ENCODE data around the gene CCDC183. TPM values are rescaled to one million over a fixed set of nuclear protein-coding genes. Genes with fewer than 3 reads are reported as not detected.
"Not testable (repeated sequence)": the region's sequence is repeated elsewhere in the genome, so short reads cannot be mapped to it uniquely, and the experiment has no call there.

Gene CCDC183
- total RNA-seq, 2 donors from 2014 or later = 3.3 to 14.5 TPM

- no peak overlapping the region for H3K4me3 ChIP-seq
- intact Hi-C loops (cut with DNase I) = no loop called here
These were observed 42.6 kb upstream of the CCDC183 start for GRCh38 chr9:136753371-136754058.

GRCh38 chr9:136754059-136754572, 42.0 kb upstream of the CCDC183 start:
- WGBS, 2 donors = 74 to 100% methylated on average over 1 to 14 of the region's 17 CpGs
- no peak for TF ChIP-seq CTCF (IDR thresholded peaks at IDR 0.05)
- TF ChIP-seq POLR2A (IDR thresholded peaks at IDR 0.05) = no peak
- no peaks in the 10 kb centered on the region for H3K27me3 ChIP-seq
- intact Hi-C loops (cut with DNase I) = no loop called here
- H3K36me3 ChIP-seq (replicated peaks in 1 of 2; ENCODE audit: insufficient read depth in 1 of 2, low read depth in 2 of 2) = no peaks in the 10 kb centered on the region
- H3K9me3 ChIP-seq = peaks cover 0 to 6% (median 0%) of the 10 kb centered on the region in 3 donors
- H3K4me3 ChIP-seq = no peak overlapping the region
- ATAC-seq (no peak), DNase-seq (no peak)
- H3K4me1 ChIP-seq = peaks cover 3% of the 10 kb centered on the region
- no peak overlapping the region for H3K27ac ChIP-seq

More at GRCh38 chr9:136753371-136754058, 42.6 kb upstream of the CCDC183 start:
- DNase-seq (no peak), ATAC-seq (no peak)
- Histone ChIP-seq H3K36me3 (replicated peaks in 1 of 2; ENCODE audit: insufficient read depth in 1 of 2, low read depth in 2 of 2) (no peaks in the 10 kb centered on the region), H3K27ac (no peak overlapping the region), H3K4me1 (peaks cover 9% of the 10 kb centered on the region), H3K27me3 (no peaks in the 10 kb centered on the region), H3K9me3 (peaks cover 0 to 6% (median 0%) of the 10 kb centered on the region in 3 donors)
- no peak for TF ChIP-seq CTCF (IDR thresholded peaks at IDR 0.05)
- no peak for TF ChIP-seq POLR2A (IDR thresholded peaks at IDR 0.05)
- 78 to 90% methylated on average over 16 to 31 of the region's 31 CpGs for whole genome bisulfite sequencing, 2 donors

GRCh38 chr9:136754626-136755301, 41.4 kb upstream of the CCDC183 start:
- Histone ChIP-seq H3K27me3 (no peaks in the 10 kb centered on the region), H3K4me1 (no peaks in the 10 kb centered on the region), H3K9me3 (peaks cover 0 to 6% (median 0%) of the 10 kb centered on the region in 3 donors), H3K36me3 (replicated peaks in 1 of 2; ENCODE audit: insufficient read depth in 1 of 2, low read depth in 2 of 2) (no peaks in the 10 kb centered on the region), H3K27ac (no peak overlapping the region), H3K4me3 (no peak overlapping the region)
- DNase-seq (no peak), ATAC-seq (no peak)
- WGBS, 2 donors = 76 to 89% methylated on average over 10 to 11 of the region's 24 CpGs
- TF ChIP-seq POLR2A (IDR thresholded peaks at IDR 0.05) (no peak), CTCF (IDR thresholded peaks at IDR 0.05) (no peak)
- intact Hi-C loops (cut with DNase I) = no loop called here

- DNase-seq; H3K4me1 ChIP-seq; ATAC-seq; H3K9me3 ChIP-seq; H3K36me3 ChIP-seq (replicated peaks in 1 of 2; ENCODE audit: insufficient read depth in 1 of 2, low read depth in 2 of 2); H3K27me3 ChIP-seq; H3K4me3 ChIP-seq; intact Hi-C loops (cut with DNase I); H3K27ac ChIP-seq: not testable (repeated sequence)
- WGBS, 2 donors = 85 to 92% methylated on average over 6 to 22 of the region's 22 CpGs
These were observed 40.6 kb upstream of the CCDC183 start for GRCh38 chr9:136755302-136756133.

- ATAC-seq = no peak
- intact Hi-C loops (cut with DNase I) = no loop called here
- Histone ChIP-seq H3K27me3 (no peaks in the 10 kb centered on the region), H3K36me3 (replicated peaks in 1 of 2; ENCODE audit: insufficient read depth in 1 of 2, low read depth in 2 of 2) (no peaks in the 10 kb centered on the region), H3K9me3 (peaks cover 0 to 6% (median 0%) of the 10 kb centered on the region in 3 donors), H3K27ac (no peak overlapping the region), H3K4me1 (no peaks in the 10 kb centered on the region), H3K4me3 (no peak overlapping the region)
- TF ChIP-seq CTCF (IDR thresholded peaks at IDR 0.05) (no peak), POLR2A (IDR thresholded peaks at IDR 0.05) (no peak)
- 83 to 88% methylated on average over 4 of the region's 4 CpGs for WGBS, 2 donors
- DNase-seq = no peak
These were observed 40.1 kb upstream of the CCDC183 start for GRCh38 chr9:136756134-136756438.

Data from body of pancreas (tissue), 4 donors.